ENCODE results near the gene DHRS13.

DHRS13 gene, protein sequence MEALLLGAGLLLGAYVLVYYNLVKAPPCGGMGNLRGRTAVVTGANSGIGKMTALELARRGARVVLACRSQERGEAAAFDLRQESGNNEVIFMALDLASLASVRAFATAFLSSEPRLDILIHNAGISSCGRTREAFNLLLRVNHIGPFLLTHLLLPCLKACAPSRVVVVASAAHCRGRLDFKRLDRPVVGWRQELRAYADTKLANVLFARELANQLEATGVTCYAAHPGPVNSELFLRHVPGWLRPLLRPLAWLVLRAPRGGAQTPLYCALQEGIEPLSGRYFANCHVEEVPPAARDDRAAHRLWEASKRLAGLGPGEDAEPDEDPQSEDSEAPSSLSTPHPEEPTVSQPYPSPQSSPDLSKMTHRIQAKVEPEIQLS

DNA sequence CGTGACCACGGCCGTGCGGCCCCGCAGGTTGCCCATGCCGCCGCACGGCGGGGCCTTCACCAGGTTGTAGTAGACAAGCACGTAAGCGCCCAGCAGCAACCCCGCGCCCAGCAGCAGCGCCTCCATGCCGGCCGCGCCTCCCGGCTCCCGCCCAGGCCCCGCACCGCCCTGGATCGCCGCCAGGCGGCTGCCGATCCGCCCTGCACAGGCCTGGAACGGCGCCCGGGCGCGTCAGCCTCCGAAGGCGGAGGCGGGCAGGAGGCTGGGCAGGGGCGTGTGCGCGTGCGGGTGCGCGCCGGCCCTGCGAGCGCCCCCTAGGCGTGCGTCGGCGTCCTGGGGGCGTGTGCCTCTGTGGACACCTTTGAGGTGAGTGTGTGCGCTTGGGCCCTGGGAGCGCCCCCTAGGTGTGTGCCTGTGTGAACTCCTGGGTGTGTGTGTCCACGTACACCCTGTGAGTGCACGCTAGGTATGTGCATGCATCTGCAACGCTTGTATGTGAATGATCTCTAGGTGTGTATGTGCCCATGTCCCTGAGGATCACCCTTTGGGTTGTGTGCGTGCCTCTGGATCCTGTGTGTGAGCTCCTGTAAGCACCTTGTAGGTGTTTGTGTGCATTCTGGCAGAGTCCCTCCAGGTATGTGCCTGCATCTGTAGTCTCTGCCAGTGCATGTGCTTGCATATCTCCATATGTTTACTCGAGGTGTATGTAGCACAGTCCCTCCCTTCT is at the start of gene DHRS13:
DHRS13 (minus strand) TSS at position 261 of the 727 bp plus-strand sequence; CDS start at position 126, 135 bp downstream.
- DNase-seq = peak; percentile 79 to 95

DNA sequence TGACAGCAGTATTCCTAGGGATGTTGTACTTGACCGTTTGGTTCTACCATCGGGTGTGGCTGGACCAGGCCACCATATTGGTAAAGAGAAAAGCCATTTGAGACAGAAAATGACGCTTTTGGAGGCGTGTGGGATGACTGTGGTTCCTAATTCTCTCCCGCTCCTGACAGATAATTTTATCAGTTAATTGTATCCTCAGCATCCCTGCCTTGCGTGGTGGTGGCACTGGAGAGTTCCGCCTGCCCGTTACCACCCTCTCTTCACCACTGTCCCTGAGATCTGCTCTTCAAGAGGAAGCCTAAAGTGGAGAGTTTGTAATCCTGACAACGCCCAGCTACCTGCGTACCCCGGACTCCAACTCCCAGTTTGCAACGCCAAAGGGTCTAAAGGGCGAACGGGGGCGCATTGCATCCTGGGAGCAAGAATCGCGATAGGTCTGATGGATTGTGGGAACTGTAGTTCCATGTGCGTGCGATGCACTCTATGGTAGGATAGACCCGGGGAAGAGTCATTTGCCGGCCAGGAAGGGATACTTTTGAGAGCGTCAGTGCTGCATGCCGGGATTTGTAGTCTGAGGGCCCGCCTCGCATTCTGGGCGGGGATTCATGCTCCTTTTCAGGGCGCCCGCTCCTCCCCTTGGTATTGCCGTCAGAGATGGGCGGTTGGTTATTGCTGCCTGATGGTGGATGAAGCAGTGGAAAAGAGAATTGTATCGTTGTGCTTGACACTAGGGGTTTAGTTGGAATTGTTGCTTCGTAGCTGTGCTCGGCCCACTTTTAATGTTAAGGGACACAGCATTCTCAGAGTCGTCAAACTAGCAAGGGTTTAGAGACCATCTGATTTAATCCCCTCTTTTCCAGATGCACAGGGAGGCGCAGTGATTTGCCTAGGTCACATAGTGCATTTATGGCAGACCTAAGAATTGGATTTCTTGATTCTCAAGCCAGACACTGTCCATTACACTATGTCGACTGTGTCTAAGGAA is 49.4 kb upstream of the DHRS13 start:
- DNase-seq = peak; percentile 98

DNA sequence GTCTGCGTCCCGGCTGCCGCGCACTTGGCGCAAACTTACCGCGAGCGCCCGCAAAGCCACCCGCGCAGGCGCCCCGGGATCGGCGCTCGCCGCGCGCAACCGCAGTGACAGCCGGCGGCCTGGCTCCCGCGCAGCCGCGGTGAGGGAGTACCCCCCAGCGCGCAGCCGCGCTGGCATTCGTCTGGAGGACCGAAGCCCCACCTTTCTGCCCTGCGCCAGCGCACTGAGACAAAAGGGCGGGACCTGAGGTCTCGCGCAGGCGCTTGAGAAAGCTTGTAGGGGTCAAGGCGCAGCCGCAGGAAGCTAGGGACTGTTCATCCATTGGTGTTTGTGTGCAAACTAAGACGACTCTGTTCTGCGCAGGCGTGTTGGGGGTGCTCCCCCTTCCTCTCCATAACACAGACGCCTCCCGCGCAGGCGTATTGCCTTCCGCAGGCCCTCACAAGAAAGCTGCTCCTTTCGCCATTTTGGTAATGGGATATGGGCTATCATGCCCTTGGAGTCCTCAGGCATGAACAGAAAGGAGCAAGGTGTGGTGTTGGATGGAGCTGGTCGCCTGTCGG is 48.6 kb upstream of the DHRS13 start, which contains the start of gene PHF12:
PHF12 (minus strand) TSS at position 91 of the 563 bp plus-strand sequence. CDS start 558 bp downstream, outside the sequence.
- DNase-seq = peak; percentile 99

DNA sequence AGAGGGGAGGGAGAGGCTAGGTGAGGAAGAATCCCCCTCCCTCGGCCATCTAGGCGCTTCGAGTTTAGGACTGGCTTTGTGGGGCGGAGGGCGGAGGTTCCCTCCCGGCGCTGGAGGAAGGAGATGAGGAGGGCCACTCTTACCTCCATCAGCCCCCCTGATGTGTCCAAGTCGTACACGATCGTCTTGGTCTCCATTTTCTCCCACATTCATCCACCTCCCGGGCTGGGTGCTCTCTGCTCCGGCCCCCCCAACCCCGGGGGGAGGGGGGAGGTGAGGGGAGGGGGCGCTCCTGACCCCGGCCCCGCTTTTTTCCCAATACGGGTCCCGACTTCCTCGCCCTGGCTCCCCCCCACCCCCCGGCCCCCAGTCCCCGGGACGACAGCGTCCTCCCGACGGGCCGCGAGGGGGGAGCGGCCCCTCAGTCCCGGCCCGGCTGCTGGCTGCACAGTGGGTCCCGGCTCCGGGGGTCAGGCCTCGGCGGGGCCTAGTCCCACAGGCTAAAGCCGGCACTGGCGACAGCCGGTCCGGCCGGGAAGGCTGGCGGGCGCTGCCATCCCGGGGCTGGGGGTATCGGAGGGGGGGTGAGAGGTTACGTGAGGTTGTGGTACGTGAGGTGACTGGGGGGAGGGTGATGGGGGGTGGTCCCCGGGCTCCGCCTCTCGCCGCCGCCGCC is 48.0 kb upstream of the DHRS13 start:
- DNase-seq = no peak

DNA sequence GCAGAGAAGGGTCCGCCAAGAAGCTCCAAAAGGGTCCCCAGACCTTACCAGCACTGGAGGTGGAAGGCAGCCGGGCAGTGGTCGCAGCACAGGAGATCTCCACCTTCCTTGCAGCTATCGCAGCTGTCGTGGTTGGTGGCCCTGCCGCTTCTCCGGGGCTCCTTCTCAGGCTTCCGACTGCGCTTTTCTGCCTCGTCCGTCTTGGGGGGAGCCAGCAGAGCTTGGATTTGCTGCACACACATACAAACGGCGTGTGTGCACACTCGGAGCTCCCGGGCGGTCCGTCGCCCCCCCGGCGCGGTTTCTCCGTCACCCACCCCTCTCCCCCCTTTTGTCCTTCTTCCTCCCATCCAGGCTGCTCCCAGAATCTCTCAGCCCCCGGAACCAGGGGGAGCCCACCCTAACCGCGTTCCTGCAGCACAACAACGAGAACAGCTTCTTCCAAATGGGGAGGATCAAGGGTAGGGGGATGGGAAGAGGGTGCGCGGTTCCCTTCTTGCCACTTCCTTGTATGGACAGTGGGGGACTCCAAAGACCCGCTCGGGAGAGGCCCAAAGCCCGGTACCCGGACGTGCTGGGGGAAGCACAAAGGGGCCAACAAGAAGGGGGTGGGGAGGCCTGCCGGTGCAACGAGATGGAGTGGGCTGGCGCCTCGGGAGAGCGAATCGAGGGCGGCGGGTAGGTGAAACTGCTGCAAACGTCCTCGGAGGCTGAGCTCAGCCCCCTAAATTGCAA is 47.3 kb upstream of the DHRS13 start:
- DNase-seq = peak in 1 of 2 experiments; percentile 50

DNA sequence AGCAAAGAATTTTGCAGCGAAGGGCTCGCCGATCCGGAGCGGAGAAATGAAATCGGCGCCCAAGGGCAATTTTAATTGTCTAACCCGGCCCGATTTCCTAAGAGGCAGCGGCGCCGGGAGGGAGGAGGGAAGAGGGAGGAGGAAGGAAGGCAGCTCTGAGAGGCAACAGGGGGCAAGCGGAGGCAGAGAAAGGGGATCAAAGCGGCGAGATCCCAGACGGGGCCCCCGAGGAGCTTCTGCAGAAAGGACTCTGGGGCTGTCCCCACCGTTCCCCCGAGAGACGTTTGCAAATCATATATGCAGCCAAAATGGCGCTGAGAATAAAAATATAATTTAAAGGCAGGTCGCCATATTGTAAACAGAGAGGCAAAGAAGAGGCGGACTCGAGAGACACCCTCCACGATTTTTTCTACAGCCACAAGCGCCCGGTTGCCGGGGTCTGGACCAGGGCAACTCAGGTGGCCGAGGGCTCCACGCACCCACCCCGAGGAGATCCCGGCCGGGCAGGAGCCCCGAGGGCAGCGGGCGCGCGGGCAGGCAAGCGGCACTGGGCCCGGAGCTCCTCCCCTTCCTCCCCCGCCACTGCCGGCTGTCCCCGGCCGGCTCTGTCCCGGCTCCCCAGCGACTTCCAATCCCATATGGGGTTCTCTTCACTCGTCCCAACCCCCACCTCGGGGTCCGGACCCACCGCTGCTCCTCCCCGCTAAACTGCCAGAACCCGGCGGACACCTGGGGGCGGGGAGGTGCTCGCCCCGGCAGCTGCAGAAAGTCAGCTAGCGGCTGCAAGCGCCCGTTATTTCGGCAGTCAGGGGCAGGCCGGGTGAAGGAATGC is 46.5 kb upstream of the DHRS13 start:
- DNase-seq = peak in 1 of 2 experiments; percentile 36

DNA sequence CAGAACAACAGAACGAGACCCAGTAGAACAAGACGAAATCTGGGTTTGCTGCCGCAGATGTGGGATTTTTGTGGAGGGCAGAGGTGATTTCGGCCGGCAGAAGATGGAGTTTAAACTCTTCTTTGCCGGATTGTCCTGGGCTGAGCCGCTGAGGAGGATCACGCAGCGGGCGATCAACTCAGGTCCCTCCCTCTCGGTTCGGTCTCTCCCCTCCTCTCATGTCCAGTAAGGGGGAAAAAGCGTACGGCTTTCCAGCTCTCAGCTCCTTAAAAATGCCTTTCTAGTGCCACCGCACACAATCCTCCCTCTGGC is 46.0 kb upstream of the DHRS13 start:
- DNase-seq = no peak

DNA sequence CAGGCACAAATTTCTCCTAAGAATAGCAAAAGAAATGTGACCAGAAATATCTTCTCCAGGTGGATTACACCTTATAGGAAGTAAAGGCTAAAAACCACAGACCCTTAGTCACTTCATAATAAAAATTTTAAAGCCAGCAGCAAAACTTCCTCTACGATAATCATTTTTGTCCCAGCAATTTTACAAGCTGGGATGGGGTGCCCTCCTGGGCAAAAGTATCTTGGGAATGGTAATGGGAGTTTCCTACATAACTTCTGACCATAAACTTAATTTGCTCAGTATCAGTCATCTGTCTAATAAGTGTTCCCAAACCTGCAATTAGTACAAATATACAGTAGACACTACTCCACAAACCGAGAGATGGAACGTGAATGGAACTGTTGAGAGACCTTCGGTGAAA is 45.5 kb upstream of the DHRS13 start:
- DNase-seq = no peak

DNA sequence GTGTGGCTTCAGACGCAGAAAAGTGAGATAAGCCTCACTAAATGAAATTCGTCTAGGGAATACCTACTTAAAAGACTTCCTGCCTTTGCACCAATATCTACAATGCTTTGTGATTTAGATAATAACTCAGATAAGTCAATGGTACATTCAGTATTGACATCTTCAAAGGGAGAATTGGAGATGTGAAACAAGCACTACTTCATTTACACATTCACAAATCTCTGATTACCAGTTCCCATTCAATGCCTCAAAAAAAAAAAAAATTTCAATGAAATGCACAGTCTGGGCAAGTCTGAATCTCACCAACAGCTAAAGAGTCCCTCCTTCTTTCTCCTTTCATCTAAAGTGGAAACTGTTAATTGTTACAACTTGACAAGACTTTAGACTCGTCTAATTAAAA is 44.8 kb upstream of the DHRS13 start:
- no peak for DNase-seq

DNA sequence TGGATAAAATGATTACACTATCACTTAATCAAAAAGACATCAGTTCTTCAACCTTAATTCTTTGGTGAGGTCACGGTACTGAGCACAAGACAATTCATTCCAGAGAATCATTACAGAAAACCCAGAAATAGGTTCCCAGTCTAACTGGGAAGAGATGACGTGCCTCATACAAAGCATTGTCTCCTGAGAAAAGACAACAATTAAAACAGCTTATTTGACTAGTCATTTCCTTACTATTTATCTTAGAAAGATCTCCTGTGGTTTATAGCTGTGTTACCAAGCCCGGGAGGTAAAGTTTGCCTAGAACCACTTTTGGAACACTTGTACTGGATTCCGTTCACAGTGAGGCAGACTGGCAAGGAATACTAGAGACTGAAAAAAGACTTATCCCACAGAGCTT is 43.4 kb upstream of the DHRS13 start:
- DNase-seq = no peak

DNA sequence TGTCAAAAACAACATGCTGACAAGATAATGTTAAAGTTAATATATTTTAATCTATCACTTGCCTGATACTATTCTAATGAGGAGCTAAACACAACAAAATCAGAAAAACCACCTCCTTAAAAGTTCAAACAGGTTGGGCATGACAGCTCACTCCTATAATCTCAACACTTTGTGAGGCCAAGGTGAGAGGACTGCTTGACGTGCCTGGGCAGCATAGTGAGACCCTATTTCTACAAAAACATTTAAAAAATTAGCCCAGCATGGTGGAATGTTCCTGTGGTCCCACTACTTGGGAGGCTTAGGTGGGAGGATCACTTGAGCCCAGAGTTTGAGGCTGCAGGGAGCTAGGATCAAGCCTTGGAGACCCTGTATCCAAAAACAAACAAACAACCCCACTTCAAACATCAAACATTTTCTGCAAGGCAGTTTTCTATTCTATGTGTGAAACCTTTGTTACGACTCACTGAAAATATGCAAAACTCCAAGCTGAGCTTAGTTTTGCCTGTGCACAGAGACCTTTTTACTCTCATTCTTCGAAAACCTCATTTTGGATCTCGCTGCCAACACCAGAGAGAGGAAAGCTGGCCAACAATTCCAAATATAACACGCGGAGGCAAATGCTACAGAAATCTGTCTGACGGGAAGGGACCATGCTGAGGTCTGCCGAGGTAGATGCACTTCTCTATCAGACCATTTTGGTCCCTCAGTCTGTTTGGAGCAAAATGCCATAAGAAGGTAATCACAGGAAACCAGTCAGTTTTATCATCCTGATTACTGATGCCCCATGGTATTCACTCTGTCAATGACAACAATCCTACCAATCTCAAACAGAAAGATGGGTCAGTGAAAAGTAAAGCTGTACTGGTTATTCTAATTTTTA is 42.2 kb upstream of the DHRS13 start:
- DNase-seq = no peak

DNA sequence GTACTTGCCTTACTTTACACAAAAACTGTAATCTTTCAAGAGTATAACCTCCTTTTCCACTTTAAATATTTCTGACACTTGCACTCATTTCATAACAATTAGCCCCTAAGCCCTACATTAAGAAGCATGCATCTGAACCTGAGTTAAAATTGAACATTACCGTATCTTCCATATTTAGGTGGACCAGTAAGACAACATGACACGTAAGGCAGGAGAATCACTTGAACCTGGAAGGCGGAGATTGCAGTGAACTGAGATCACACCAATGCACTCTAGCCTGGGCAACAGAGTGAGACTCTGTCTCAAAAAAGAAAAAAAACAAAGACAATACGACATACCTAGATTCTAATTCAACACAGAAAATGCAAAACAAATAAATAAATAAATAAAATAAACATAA is 41.5 kb upstream of the DHRS13 start:
- DNase-seq = no peak

DNA sequence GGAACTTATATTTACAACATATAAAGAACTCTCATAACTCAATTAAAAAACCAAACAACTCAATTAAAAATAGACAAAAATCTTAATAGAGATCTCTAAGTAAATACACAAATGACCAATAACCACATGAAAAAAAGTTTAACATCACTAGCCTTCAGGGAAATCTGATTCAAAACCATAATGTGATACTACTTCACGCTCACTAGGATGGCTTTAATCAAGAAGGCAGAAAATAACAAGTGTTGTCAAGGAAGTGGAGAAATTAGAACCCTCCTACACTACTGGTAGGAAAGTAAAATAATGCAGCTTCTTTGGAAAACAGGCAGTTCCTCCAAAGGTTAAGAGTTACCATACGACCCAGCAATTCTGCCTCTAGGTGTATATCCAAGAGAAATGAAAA is 40.0 kb upstream of the DHRS13 start:
- no peak for DNase-seq

DNA sequence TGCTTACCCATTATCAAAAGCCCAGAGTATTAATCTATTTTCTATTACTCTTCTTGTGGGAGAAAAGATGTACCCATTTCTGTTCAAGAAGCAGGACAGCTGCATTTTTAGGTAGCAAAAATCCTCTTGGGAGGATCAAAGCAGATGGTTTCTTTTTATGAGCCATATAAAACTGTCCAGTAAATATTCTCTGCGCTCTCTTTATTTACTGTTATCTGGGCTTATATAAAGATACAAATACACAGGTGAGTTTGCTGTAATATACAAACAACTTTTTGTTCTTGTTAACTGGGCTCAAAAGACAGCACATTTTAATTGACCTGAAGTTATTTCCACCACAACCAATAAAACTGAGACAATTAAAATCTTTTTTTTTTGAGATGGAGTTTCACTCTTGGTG is 38.4 kb upstream of the DHRS13 start:
- no peak for DNase-seq

DNA sequence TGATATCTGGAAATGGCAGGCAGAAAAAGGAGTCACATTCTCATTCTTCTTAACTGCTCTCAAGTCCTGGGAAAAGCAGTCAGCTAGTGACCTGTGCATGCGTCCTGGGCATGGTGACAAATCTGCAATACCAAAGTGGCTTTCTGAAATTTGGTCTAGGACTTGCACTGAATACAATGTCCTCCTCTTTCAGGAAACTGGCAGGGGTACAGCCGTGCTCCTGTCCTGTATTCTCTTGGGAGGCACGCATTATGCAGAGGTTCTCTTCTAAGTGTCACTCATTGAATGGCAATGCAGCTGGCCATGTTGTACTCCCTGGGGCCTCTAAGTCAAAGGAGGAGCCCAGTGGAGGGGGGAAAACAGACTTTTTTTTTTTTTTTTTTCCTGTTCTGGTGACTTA is 37.8 kb upstream of the DHRS13 start:
- DNase-seq = no peak

DNA sequence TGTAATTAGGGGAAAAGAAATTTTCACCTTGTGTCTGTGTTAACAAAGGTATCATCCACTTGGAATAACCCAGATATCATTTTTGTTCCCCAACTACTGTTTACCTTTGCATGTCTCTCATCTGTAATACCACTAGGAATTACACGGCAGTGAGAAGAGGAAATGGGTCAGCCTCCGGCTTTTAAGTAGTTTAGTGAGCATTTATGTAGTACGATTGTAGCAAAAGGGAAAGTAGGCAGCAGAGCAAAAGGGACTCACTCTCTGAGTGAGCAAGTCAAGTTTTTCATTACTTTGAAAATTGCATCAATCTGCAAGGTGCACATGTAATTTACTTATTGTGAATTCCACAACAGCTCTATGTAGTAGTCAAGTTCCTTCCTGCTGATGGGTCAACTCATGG is 37.3 kb upstream of the DHRS13 start:
- DNase-seq = no peak

DNA sequence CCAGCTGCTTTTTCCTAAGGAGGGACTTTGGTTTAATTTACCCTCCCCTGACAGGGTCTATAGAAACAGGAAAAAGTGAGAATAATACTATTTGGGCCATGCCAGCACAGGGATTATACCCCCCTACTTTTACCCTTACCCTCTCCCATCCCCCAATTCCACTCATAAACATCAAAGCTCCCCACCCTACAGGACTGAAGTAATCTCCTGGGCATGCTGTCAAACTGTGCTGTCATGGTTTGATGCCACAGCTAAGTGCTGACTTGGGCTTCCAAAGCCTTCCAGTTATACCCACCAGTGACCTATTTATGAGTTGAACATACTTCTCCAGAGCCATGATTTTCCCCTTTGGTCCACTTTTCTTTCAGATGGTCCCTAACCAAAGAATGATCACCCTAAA is 35.7 kb upstream of the DHRS13 start:
- DNase-seq = no peak

DNA sequence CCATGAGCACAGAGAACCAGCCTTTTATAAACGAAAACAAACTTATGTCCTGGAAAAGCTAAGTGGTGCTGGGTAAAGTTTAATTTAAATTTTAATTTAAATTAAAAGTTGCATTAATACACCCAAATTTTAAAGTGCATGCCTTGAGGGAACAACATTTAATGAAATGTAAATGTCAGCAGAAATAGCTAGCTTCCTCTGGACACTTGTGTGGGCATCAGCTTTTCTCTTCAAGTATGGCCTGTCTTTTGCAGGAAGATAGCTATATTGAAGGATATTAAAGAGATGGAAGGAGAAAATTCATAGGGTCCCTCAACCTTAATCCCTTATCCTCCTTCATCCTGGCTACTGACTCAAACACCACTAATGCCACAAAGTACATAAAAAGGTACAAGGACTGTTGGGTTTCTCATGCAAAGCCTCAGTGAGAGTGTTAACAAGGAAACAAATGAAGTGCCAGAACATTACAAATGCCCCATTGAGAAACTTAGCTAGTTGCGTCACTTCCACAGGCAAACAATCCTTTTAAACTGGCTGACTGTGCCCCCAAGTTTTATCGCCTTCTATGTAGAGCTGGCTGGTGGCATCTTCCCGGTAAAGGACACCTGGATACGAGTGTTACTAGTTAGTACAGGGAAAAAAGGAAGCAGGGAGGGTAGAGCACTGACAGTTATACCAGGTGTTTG is 34.3 kb upstream of the DHRS13 start:
- no peak for DNase-seq
